HepG2 (cell line): Measurements from ENCODE around the gene USP12. TPM values are rescaled to one million over a fixed set of nuclear protein-coding genes. Genes with fewer than 3 reads are reported as not detected.

Experiments used
- CHD4 ChIP-seq: fragments of 200-600 bp; sonication (generic); IDR thresholded peaks from 2 replicates; pipeline ENCODE4 v1.7.0; 2017; ENCODE audit warnings: mild to moderate bottlenecking, low read length, borderline replicate concordance
- DBP ChIP-seq: sonication (generic); formaldehyde crosslinking; IDR thresholded peaks from 2 replicates; pipeline ENCODE4 v1.4.0; 2020; ENCODE audit warnings: missing genetic modification reagents; ENCODE audit errors: not compliant biosample characterization
- ERF ChIP-seq: IDR thresholded peaks from 2 replicates; pipeline ENCODE4 v1.6.1; 2018; ENCODE audit warnings: missing biosample characterization, missing genetic modification reagents
- HNRNPK ChIP-seq: fragments of 200-400 bp; formaldehyde crosslinking; IDR thresholded peaks from 2 replicates; pipeline ENCODE4 v1.6.1; 2018; ENCODE audit warnings: low read length, low read depth, moderate library complexity, mild to moderate bottlenecking; ENCODE audit not compliant: poor library complexity, severe bottlenecking
- MBNL3 ChIP-seq: fragments of 250-450 bp; sonication (Bioruptor Pico); conservative IDR thresholded peaks from 2 replicates; pipeline ENCODE4 v1.8.0; 2022; ENCODE audit warnings: mild to moderate bottlenecking, inconsistent platforms
- MED1 ChIP-seq: sonication (generic); formaldehyde crosslinking; IDR thresholded peaks from 2 replicates; pipeline ENCODE4 v1.4.0; 2020; ENCODE audit warnings: missing genetic modification reagents
- PAX8 ChIP-seq: sonication (generic); formaldehyde crosslinking; IDR thresholded peaks from 2 replicates; pipeline ENCODE4 v1.8.0; 2022; ENCODE audit warnings: mild to moderate bottlenecking, missing genetic modification reagents, borderline replicate concordance
- PTBP1 ChIP-seq: fragments of 200-400 bp; formaldehyde crosslinking; IDR thresholded peaks from 2 replicates; pipeline ENCODE4 v1.6.1; 2018; ENCODE audit warnings: low read length, low read depth; ENCODE audit not compliant: poor library complexity, severe bottlenecking
- SRSF9 ChIP-seq: fragments of 200-400 bp; formaldehyde crosslinking; IDR thresholded peaks from 2 replicates; pipeline ENCODE4 v1.6.1; 2018; ENCODE audit warnings: borderline replicate concordance, mild to moderate bottlenecking, low read depth, low read length; ENCODE audit not compliant: insufficient read depth, poor library complexity, severe bottlenecking
- THYN1 ChIP-seq: sonication (generic); formaldehyde crosslinking; IDR thresholded peaks from 2 replicates; pipeline ENCODE4 v1.8.1; 2023; ENCODE audit warnings: low read depth, mild to moderate bottlenecking, moderate library complexity, missing genetic modification reagents, borderline replicate concordance
- TMF1 ChIP-seq: sonication (generic); formaldehyde crosslinking; IDR thresholded peaks from 2 replicates; pipeline ENCODE4 v1.8.1; 2022; ENCODE audit warnings: low read depth, missing genetic modification reagents
- ZBTB44 ChIP-seq: sonication (generic); formaldehyde crosslinking; IDR thresholded peaks from 2 replicates; pipeline ENCODE4 v1.4.0; 2020; ENCODE audit warnings: missing genetic modification reagents
- ZKSCAN5 ChIP-seq: sonication (generic); formaldehyde crosslinking; IDR thresholded peaks from 2 replicates; pipeline ENCODE4 v1.5.1; 2020; ENCODE audit warnings: mild to moderate bottlenecking, missing genetic modification reagents
- ZNF207 ChIP-seq: fragments of 450-650 bp; IDR thresholded peaks from 2 replicates; pipeline ENCODE4 v1.6.1; 2016; ENCODE audit warnings: antibody characterized with exemption, borderline replicate concordance
- ZNF296 ChIP-seq: sonication (generic); formaldehyde crosslinking; conservative IDR thresholded peaks from 2 replicates; pipeline ENCODE4 v1.5.0; 2020; ENCODE audit warnings: mild to moderate bottlenecking, missing genetic modification reagents
- ZNF33A ChIP-seq: sonication (generic); formaldehyde crosslinking; IDR thresholded peaks from 2 replicates; pipeline ENCODE4 v1.5.1; 2020; ENCODE audit warnings: missing genetic modification reagents, mild to moderate bottlenecking, moderate library complexity, borderline replicate concordance
- ZNF451 ChIP-seq: sonication (generic); formaldehyde crosslinking; IDR thresholded peaks from 2 replicates; pipeline ENCODE4 v1.5.0; 2020; ENCODE audit warnings: mild to moderate bottlenecking, missing genetic modification reagents
- ZNF549 ChIP-seq: sonication (generic); formaldehyde crosslinking; IDR thresholded peaks from 2 replicates; pipeline ENCODE4 v1.5.0; 2020; ENCODE audit warnings: missing genetic modification reagents
- ZNF558 ChIP-seq: sonication (generic); formaldehyde crosslinking; IDR thresholded peaks from 2 replicates; pipeline ENCODE4 v1.9.0; 2022; ENCODE audit warnings: mild to moderate bottlenecking, missing genetic modification reagents, borderline replicate concordance
- ZNF616 ChIP-seq: sonication (generic); formaldehyde crosslinking; IDR thresholded peaks from 2 replicates; pipeline ENCODE4 v1.5.0; 2020; ENCODE audit warnings: low read depth, mild to moderate bottlenecking, missing genetic modification reagents
- ZNF780A ChIP-seq: sonication (generic); formaldehyde crosslinking; IDR thresholded peaks from 2 replicates; pipeline ENCODE4 v1.8.0; 2022; ENCODE audit warnings: mild to moderate bottlenecking, missing genetic modification reagents, moderate library complexity
- ZNF790 ChIP-seq: sonication (generic); formaldehyde crosslinking; IDR thresholded peaks from 2 replicates; pipeline ENCODE4 v1.8.0; 2022; ENCODE audit warnings: missing genetic modification reagents, mild to moderate bottlenecking, borderline replicate concordance
- ZNF792 ChIP-seq: IDR thresholded peaks from 2 replicates; pipeline ENCODE4 v1.6.1; 2016
- ZSCAN21 ChIP-seq: sonication (generic); formaldehyde crosslinking; IDR thresholded peaks from 2 replicates; pipeline ENCODE4 v1.8.0; 2022; ENCODE audit warnings: mild to moderate bottlenecking, missing genetic modification reagents, moderate library complexity, borderline replicate concordance
- polyA plus RNA-seq, 8 experiments: library from polyadenylated mRNA; depleted of rRNA in 3 of 8; stranded (reverse) in 7 of 8; unstranded in 1 of 8; fragments of >200 nt; fragmentation: Illumina TruSeq in 4 of 8; extraction: Trizol in 4 of 8; gene quantifications; 2 replicates each; pipeline versions ENCODE4 v1.2.1 to v1.2.3, GENCODE V29; 2011 to 2016; ENCODE audit warnings: low read depth in 4 of 8, missing spikeins in 1 of 8, mixed read lengths in 1 of 8; ENCODE audit not compliant: insufficient read depth in 1 of 8
- total RNA-seq, 5 experiments: library from RNA; depleted of rRNA; stranded (reverse); fragments of >200 nt; fragmentation: Illumina TruSeq; extraction: Trizol; gene quantifications; 2 replicates each; pipeline ENCODE4 v1.2.3, GENCODE V29; 2016; ENCODE audit warnings: low read depth in 1 of 5

The USP12 gene
- total and polyA plus RNA-seq, 2 of the 13 experiments (the other 11 are each of a cell fraction or from before 2014, with no cell fraction given): 9.8 to 19.5 TPM

- TF ChIP-seq HNRNPK: no peak
- no peak for TF ChIP-seq ZNF33A (CRISPR knock-in tag)
- TF ChIP-seq ZKSCAN5 (CRISPR knock-in tag): no peak
- TF ChIP-seq MBNL3 (CRISPR knock-in tag): no peak
- TF ChIP-seq PTBP1: no peak
- TF ChIP-seq ZNF549: no peak
- TF ChIP-seq ZBTB44 (CRISPR knock-in tag): no peak
- no peak for TF ChIP-seq ZNF296
- no peak for TF ChIP-seq ZNF558 (CRISPR knock-in tag)
- TF ChIP-seq CHD4: no peak
- no peak for TF ChIP-seq ZNF780A (CRISPR knock-in tag)
- no peak for TF ChIP-seq ERF (CRISPR knock-in tag)
- TF ChIP-seq ZNF792 (CRISPR knock-in tag): no peak
- no peak for TF ChIP-seq ZSCAN21 (CRISPR knock-in tag)
- TF ChIP-seq SRSF9: no peak
- TF ChIP-seq ZNF616: no peak
- no peak for TF ChIP-seq ZNF451 (CRISPR knock-in tag)
- TF ChIP-seq MED1 (CRISPR knock-in tag): no peak
- no peak for TF ChIP-seq PAX8 (CRISPR knock-in tag)
- no peak for TF ChIP-seq DBP (CRISPR knock-in tag)
- TF ChIP-seq ZNF790: no peak
- TF ChIP-seq THYN1 (CRISPR knock-in tag): no peak
- no peak for TF ChIP-seq TMF1 (CRISPR knock-in tag)
- TF ChIP-seq ZNF207: no peak
These were observed 46.0 kb downstream of the USP12 start (continued) for GRCh38 chr13:27125357-27126282.
